Daoy (cell line): ENCODE results near the gene LRP6. TPM values are rescaled to one million over a fixed set of nuclear protein-coding genes. Genes with fewer than 3 reads are reported as not detected.

Experiments used
- DNase-seq: peaks from one replicate; pipeline ENCODE4 v3.0.0-alpha.2; 2015; ENCODE audit warnings: low read depth
- total RNA-seq: library from RNA; depleted of rRNA; stranded (reverse); fragments of >200 nt; shearing (Covaris generic); gene quantifications from 2 replicates; pipeline ENCODE4 v1.2.3, GENCODE V29; 2014

LRP6 gene
- total RNA-seq, 1 experiment from 2014 or later = 6.3 TPM

GRCh38 chr12:12214635-12215131 lies 52.2 kb downstream of the LRP6 start:
- DNase-seq = no peak

GRCh38 chr12:12214201-12214600 lies 52.6 kb downstream of the LRP6 start:
- no peak for DNase-seq

GRCh38 chr12:12212769-12213168 lies 54.1 kb downstream of the LRP6 start:
- DNase-seq = no peak

GRCh38 chr12:12210983-12211382 lies 55.9 kb downstream of the LRP6 start:
- DNase-seq = no peak

- DNase-seq = no peak
Measured at GRCh38 chr12:12210416-12210815, 56.4 kb downstream of the LRP6 start.

GRCh38 chr12:12209675-12210074 lies 57.2 kb downstream of the LRP6 start:
- no peak for DNase-seq

- no peak for DNase-seq
Measured at GRCh38 chr12:12209043-12209442, 57.8 kb downstream of the LRP6 start.

- no peak for DNase-seq
Measured at GRCh38 chr12:12207746-12208145, 59.1 kb downstream of the LRP6 start.

- no peak for DNase-seq
Measured at GRCh38 chr12:12206776-12207388, 60.0 kb downstream of the LRP6 start.

GRCh38 chr12:12202747-12203146 lies 64.1 kb downstream of the LRP6 start:
- no peak for DNase-seq

- no peak for DNase-seq
Measured at GRCh38 chr12:12202105-12202504, 64.7 kb downstream of the LRP6 start.

- no peak for DNase-seq
Measured at GRCh38 chr12:12201274-12201758, 65.5 kb downstream of the LRP6 start.

- no peak for DNase-seq
Measured at GRCh38 chr12:12200363-12200762, 66.5 kb downstream of the LRP6 start.

- DNase-seq = no peak
Measured at GRCh38 chr12:12198124-12198523, 68.7 kb downstream of the LRP6 start.

GRCh38 chr12:12197128-12197527 lies 69.7 kb downstream of the LRP6 start:
- no peak for DNase-seq

GRCh38 chr12:12195516-12195915 lies 71.3 kb downstream of the LRP6 start:
- DNase-seq = no peak

GRCh38 chr12:12195081-12195480 lies 71.8 kb downstream of the LRP6 start:
- no peak for DNase-seq

- no peak for DNase-seq
Measured at GRCh38 chr12:12194206-12194605, 72.6 kb downstream of the LRP6 start.

GRCh38 chr12:12191008-12191407 lies 75.8 kb downstream of the LRP6 start:
- no peak for DNase-seq

GRCh38 chr12:12190087-12190809 lies 76.6 kb downstream of the LRP6 start:
- no peak for DNase-seq

GRCh38 chr12:12185414-12185813 lies 81.4 kb downstream of the LRP6 start:
- no peak for DNase-seq

- DNase-seq = no peak
Measured at GRCh38 chr12:12182703-12183365, 84.0 kb downstream of the LRP6 start.

- no peak for DNase-seq
Measured at GRCh38 chr12:12181511-12181910, 85.3 kb downstream of the LRP6 start.
